Neural crest cell (in vitro differentiated cells): ENCODE data around the gene CANX. TPM values are rescaled to one million over a fixed set of nuclear protein-coding genes. Genes with fewer than 3 reads are reported as not detected.

Source experiments
- DNase-seq: peaks from one replicate; pipeline ENCODE4 v3.0.0; 2021; ENCODE audit warnings: low read depth, mixed read lengths, low spot score
- H3K27ac Mint-ChIP-seq: one replicate; pipeline ENCODE4 v1.8.0; 2021; ENCODE audit warnings: mild to moderate bottlenecking, mixed read lengths; ENCODE audit not compliant: unreplicated experiment
- H3K27me3 Mint-ChIP-seq: 2 replicates; pipeline ENCODE4 v1.8.0; 2021; ENCODE audit warnings: low read depth, mild to moderate bottlenecking, mixed read lengths
- H3K36me3 Mint-ChIP-seq: 2 replicates; pipeline ENCODE4 v1.8.0; 2021; ENCODE audit warnings: low read depth, mild to moderate bottlenecking, mixed read lengths
- H3K4me1 Mint-ChIP-seq: 2 replicates; pipeline ENCODE4 v1.8.0; 2021; ENCODE audit warnings: mixed read lengths
- H3K4me3 Mint-ChIP-seq: one replicate; pipeline ENCODE4 v1.8.0; 2021; ENCODE audit warnings: mild to moderate bottlenecking, mixed read lengths
- H3K9me3 Mint-ChIP-seq: 2 replicates; pipeline ENCODE4 v1.8.0; 2021; ENCODE audit warnings: mixed read lengths
- total RNA-seq: library from RNA; stranded (reverse); gene quantifications from 2 replicates; pipeline ENCODE4 v1.2.1, GENCODE V29; 2021
- TF ChIP-seq, protein P1 (sequence below): fragments of 200-600 bp; sonication (generic); conservative IDR thresholded peaks from 2 replicates; pipeline ENCODE4 v1.5.0; 2021; ENCODE audit warnings: antibody characterized with exemption, mild to moderate bottlenecking

CANX gene
- total RNA-seq, 1 donor from 2014 or later: 682 TPM

DNA sequence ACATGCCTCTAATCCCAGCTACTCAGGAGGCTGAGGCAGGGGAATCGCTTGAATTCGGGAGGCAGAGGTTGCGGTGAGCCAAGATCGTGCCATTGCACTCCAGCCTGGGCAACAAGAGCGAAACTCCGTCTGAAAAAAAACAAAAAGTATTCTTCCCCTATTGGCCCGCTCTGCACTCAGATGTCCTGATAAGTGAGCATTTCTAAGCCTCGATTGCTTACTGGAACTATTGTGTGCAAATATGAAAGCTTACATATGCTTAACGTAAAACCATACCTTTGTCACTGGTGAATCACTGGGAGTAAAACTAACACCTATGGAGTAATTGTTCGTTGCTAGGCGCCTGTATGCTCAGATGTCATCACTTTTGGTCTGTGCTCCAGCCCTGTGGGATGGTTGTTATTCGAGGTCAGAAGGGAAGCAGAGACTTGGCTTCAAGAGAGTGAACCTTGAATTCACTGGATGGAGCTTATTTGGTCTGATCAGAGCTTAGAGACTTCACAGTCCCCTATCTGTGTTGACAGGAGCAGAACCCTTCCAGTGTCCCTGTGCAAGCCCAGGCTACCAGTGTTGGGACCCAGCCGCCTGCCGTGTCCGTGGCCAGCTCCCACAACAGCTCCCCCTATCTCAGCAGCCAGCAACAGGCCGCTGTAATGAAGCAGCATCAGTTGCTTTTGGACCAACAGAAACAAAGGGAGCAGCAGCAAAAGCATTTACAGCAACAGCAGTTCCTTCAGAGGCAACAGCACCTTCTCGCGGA, 69.7 kb downstream of the CANX start:
- no peak for DNase-seq
- Mint-ChIP-seq H3K27me3 (no peaks in the 10 kb centered on the region), H3K27ac (no peak overlapping the region), H3K4me1 (peaks cover 23% of the 10 kb centered on the region), H3K36me3 (peaks cover 14% of the 10 kb centered on the region), H3K4me3 (no peak overlapping the region), H3K9me3 (no peaks in the 10 kb centered on the region)
- TF ChIP-seq, protein P1, sequence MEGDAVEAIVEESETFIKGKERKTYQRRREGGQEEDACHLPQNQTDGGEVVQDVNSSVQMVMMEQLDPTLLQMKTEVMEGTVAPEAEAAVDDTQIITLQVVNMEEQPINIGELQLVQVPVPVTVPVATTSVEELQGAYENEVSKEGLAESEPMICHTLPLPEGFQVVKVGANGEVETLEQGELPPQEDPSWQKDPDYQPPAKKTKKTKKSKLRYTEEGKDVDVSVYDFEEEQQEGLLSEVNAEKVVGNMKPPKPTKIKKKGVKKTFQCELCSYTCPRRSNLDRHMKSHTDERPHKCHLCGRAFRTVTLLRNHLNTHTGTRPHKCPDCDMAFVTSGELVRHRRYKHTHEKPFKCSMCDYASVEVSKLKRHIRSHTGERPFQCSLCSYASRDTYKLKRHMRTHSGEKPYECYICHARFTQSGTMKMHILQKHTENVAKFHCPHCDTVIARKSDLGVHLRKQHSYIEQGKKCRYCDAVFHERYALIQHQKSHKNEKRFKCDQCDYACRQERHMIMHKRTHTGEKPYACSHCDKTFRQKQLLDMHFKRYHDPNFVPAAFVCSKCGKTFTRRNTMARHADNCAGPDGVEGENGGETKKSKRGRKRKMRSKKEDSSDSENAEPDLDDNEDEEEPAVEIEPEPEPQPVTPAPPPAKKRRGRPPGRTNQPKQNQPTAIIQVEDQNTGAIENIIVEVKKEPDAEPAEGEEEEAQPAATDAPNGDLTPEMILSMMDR: no peak

DNA sequence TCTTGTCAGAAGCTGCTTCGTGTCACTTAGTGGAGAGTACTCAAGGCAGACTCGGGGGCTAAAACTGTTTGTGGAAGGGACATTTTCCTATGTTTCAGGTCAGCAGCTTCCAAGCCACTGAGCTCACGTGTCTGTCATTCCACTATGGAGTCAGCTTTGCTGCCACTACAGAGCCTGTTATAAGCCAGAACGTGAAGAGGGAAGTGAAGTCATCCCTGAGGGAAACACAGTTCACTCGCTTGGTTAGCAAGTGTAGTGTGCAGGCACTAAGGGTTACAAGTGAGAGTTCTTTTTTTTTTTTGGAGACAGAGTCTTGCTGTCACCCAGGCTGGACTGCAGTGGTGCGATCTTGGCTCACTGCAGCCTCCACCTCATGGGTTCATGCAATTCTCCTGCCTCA, 70.5 kb downstream of the CANX start:
- Mint-ChIP-seq H3K36me3 (peaks cover 14% of the 10 kb centered on the region), H3K4me3 (no peak overlapping the region), H3K27me3 (no peaks in the 10 kb centered on the region), H3K9me3 (no peaks in the 10 kb centered on the region), H3K27ac (peak overlapping the region; percentile 21), H3K4me1 (peaks cover 18% of the 10 kb centered on the region)
- DNase-seq: no peak
- TF ChIP-seq, protein P1: no peak

DNA sequence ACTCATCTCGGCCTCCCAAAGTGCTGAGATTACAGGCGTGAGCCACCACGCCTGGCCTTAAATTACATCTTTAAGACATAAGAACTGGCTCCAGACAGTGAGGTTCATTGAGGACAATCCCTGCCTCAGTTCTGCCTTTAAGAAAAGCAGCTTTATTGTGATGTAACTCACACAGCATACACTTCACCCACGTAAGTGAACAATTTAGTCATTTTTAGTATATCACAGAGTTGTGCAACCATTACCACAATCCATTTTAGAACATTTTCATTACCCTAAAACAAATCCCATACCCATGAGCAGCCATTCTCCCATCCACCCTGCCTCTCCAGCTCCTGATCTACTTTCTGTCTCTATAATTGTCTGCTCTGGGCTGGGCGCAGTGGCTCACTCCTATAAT, 71.0 kb downstream of the CANX start:
- H3K9me3 Mint-ChIP-seq: no peaks in the 10 kb centered on the region

DNA sequence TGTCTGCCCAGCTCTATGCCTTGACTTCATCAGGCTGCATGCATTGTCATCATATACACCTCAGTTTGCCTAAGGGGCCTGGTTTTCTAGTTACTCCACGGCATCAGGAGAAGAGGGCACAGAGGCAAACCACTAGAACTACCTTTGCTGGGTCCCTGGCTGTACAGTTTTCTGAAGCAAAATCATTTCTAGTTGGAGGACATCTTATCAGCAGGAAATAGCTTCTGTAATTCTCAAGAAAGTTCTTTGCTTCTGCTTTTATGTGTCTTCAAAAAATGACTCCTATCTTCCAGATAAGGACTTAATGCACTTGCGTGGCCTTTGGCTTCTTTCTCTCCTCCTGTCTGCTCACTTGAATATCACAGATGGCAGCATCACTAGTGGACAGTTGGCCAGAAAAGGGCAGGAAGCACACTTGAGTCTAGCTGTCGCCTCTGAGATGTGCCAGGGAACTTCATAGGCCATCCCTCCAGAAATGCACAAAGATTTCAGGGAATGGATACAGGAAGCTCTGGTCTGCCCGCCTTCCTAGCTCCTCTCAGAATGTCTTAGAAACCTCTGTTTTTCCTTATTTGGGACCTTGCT, 72.6 kb downstream of the CANX start:
- TF ChIP-seq, protein P1: no peak
- DNase-seq: no peak
- Mint-ChIP-seq H3K27me3 (no peaks in the 10 kb centered on the region), H3K36me3 (peaks cover 12% of the 10 kb centered on the region), H3K4me3 (no peak overlapping the region), H3K9me3 (no peaks in the 10 kb centered on the region), H3K27ac (peak overlapping the region; percentile 87), H3K4me1 (peaks cover 3% of the 10 kb centered on the region)

More for the DNA sequence above, 71.0 kb downstream of the CANX start:
- TF ChIP-seq, protein P1: no peak
- no peak for DNase-seq
- no peak overlapping the region for H3K27ac Mint-ChIP-seq
- no peaks in the 10 kb centered on the region for H3K27me3 Mint-ChIP-seq
- peaks cover 18% of the 10 kb centered on the region for H3K4me1 Mint-ChIP-seq
- H3K4me3 Mint-ChIP-seq: no peak overlapping the region
- H3K36me3 Mint-ChIP-seq: peaks cover 14% of the 10 kb centered on the region

DNA sequence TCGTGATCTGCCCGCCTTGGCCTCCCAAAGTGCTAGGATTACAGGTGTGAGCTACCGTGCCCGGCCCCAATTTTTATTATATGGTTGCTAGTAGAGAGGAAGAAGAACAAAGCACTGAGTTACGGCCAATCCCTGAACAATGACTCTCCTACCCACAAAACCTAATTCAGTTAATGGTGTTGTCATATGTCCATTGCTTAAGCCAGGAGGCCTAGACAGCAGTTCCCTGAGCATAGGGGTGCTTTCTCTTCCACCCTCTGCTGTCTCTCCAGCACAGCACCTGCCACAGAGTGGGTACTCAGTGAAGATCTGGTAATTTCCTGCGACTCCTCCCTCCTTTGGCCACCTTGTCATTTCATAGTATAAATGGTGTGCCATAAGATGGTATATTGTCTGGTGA, 73.6 kb downstream of the CANX start:
- Mint-ChIP-seq H3K4me3 (no peak overlapping the region), H3K36me3 (peaks cover 12% of the 10 kb centered on the region), H3K4me1 (no peaks in the 10 kb centered on the region), H3K27me3 (no peaks in the 10 kb centered on the region), H3K27ac (no peak overlapping the region), H3K9me3 (no peaks in the 10 kb centered on the region)
- TF ChIP-seq, protein P1: no peak
- DNase-seq: no peak
